ENCODE data around the gene FGGY. TPM values are rescaled to one million over a fixed set of nuclear protein-coding genes. Genes with fewer than 3 reads are reported as not detected.

The FGGY gene
- total and polyA plus RNA-seq, 7 experiments from 2014 or later: 2.5 to 15.2 (median 11.2) TPM

DNA sequence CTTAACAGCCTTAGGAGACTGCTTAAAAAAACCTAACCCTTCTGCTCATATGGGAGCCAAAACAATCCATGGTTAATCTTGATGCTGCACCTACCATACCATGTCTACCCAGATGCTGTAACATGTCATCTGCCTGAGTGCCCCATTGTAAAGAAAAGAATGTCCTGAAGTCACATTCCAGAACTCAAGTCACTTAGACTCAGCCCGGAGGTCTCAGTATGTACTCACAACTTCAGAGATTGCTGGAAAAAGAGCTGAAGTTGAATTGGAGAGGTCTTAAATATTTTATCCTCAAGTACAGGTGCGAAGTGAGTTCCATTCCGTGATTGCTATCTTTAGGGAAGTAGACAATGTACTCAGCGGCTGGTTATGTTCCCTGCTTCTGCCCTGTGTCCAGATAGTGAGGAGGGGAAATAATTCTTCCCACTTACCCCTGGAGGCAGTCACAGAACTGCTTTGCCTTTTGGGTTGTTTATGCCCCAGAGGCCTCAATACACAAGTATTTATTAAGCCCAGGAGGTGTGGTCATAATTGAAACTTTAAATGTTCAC is 460.4 kb downstream of the FGGY start:
- DNase-seq: no peak
- Mint-ChIP-seq H3K9me3 (no peaks in the 10 kb centered on the region), H3K27me3 (no peaks in the 10 kb centered on the region), H3K4me3 (no peak overlapping the region), H3K36me3 (no peaks in the 10 kb centered on the region), H3K4me1 (peaks cover 0 to 8% (median 4%) of the 10 kb centered on the region in 7 donors), H3K27ac (no peak overlapping the region)
- ChIA-PET POLR2A (no interaction called here), CTCF (interaction anchor here (0.6 to 1.2 kb wide), 2 partner anchors 995 to 1018 kb away, joined by 3 to 5 read pairs; no protein-coding TSS in a partner anchor)
- H3K27ac ChIP-seq (ENCODE audit: low read depth, low read length): no peak overlapping the region
- no peaks in the 10 kb centered on the region for H3K36me3 ChIP-seq (ENCODE audit: control insufficient read depth in 2 of 3, insufficient read depth in 3 of 3, low read length in 3 of 3)
- no peak for ATAC-seq
- no peaks in the 10 kb centered on the region for H3K4me1 ChIP-seq (ENCODE audit: control insufficient read depth in 2 of 2, insufficient read depth in 2 of 2, low read length in 2 of 2)
- intact Hi-C loops (cut with micrococcal nuclease): loop anchor here in 1 of 2 donors (5.0 kb wide), 2 partner anchors 1105 to 1710 kb away; no protein-coding TSS in a partner anchor
- H3K27me3 ChIP-seq (ENCODE audit: control insufficient read depth in 2 of 2, insufficient read depth in 2 of 2, low read length in 2 of 2): no peaks in the 10 kb centered on the region
- no peaks in the 10 kb centered on the region for H3K9me3 ChIP-seq (ENCODE audit: control insufficient read depth in 2 of 3, low read length in 3 of 3)
- no peak overlapping the region for H3K4me3 ChIP-seq (ENCODE audit: low read length)

GRCh38 chr1:59759156-59759925 is 462.4 kb downstream of the FGGY start:
- Histone ChIP-seq H3K27me3 (ENCODE audit: control insufficient read depth in 2 of 2, insufficient read depth in 2 of 2, low read length in 2 of 2) (no peaks in the 10 kb centered on the region), H3K27ac (ENCODE audit: low read depth, low read length) (no peak overlapping the region), H3K4me1 (ENCODE audit: control insufficient read depth in 2 of 2, insufficient read depth in 2 of 2, low read length in 2 of 2) (no peaks in the 10 kb centered on the region), H3K36me3 (ENCODE audit: control insufficient read depth in 2 of 3, insufficient read depth in 3 of 3, low read length in 3 of 3) (no peaks in the 10 kb centered on the region), H3K9me3 (ENCODE audit: control insufficient read depth in 2 of 3, low read length in 3 of 3) (no peaks in the 10 kb centered on the region), H3K4me3 (ENCODE audit: low read length) (no peak overlapping the region)
- peaks cover 0 to 8% (median 4%) of the 10 kb centered on the region in 7 donors for H3K4me1 Mint-ChIP-seq
- H3K4me3 Mint-ChIP-seq: peak overlapping the region in 7 of 10 donors; percentile 9 to 64 (median 37)
- POLR2A ChIA-PET: no interaction called here
- CTCF ChIA-PET: interaction anchor here (0.6 to 1.3 kb wide), 13 partner anchors 12 to 1243 kb away, joined by 3 to 12 read pairs (median 3); partner anchors contain the start of gene OMA1
- no peaks in the 10 kb centered on the region for H3K9me3 Mint-ChIP-seq
- peak; percentile 46 to 76 (median 64) for DNase-seq
- H3K27me3 Mint-ChIP-seq: no peaks in the 10 kb centered on the region
- H3K27ac Mint-ChIP-seq: peak overlapping the region in 2 of 9 donors; percentile 24 to 32
- no peaks in the 10 kb centered on the region for H3K36me3 Mint-ChIP-seq
- intact Hi-C loops (cut with micrococcal nuclease): loop anchor here (1.0 to 5.0 kb wide), 9 partner anchors 60 to 1712 kb away; partner anchors contain the start of gene OMA1 (in 1 of the 2)
- peak; percentile 95 for ATAC-seq

- intact Hi-C loops (cut with micrococcal nuclease): no loop called here
- Histone ChIP-seq H3K27me3 (ENCODE audit: control insufficient read depth in 2 of 2, insufficient read depth in 2 of 2, low read length in 2 of 2) (no peaks in the 10 kb centered on the region), H3K4me3 (ENCODE audit: low read length) (no peak overlapping the region), H3K9me3 (ENCODE audit: control insufficient read depth in 2 of 3, low read length in 3 of 3) (no peaks in the 10 kb centered on the region), H3K27ac (ENCODE audit: low read depth, low read length) (no peak overlapping the region), H3K4me1 (ENCODE audit: control insufficient read depth in 2 of 2, insufficient read depth in 2 of 2, low read length in 2 of 2) (no peaks in the 10 kb centered on the region), H3K36me3 (ENCODE audit: control insufficient read depth in 2 of 3, insufficient read depth in 3 of 3, low read length in 3 of 3) (no peaks in the 10 kb centered on the region)
- DNase-seq (no peak), ATAC-seq (no peak)
- ChIA-PET CTCF (interaction anchor here (0.9 to 2.1 kb wide), 4 partner anchors 9 to 1022 kb away, joined by 3 to 6 read pairs (median 4); no protein-coding TSS in a partner anchor), POLR2A (no interaction called here)
- Mint-ChIP-seq H3K4me1 (peaks cover 0 to 8% (median 4%) of the 10 kb centered on the region in 7 donors), H3K27ac (peak overlapping the region in 1 of 9 donors; percentile 44), H3K4me3 (no peak overlapping the region), H3K27me3 (no peaks in the 10 kb centered on the region), H3K9me3 (no peaks in the 10 kb centered on the region), H3K36me3 (no peaks in the 10 kb centered on the region)
Observed at GRCh38 chr1:59761443-59761842, 464.5 kb downstream of the FGGY start.

- H3K27ac Mint-ChIP-seq: no peak overlapping the region
- H3K9me3 Mint-ChIP-seq: no peaks in the 10 kb centered on the region
- H3K4me1 Mint-ChIP-seq: peaks cover 0 to 8% (median 4%) of the 10 kb centered on the region in 7 donors
- no peak for ATAC-seq
- ChIA-PET CTCF (no interaction called here), POLR2A (no interaction called here)
- Histone ChIP-seq H3K9me3 (ENCODE audit: control insufficient read depth in 2 of 3, low read length in 3 of 3) (no peaks in the 10 kb centered on the region), H3K4me1 (ENCODE audit: control insufficient read depth in 2 of 2, insufficient read depth in 2 of 2, low read length in 2 of 2) (no peaks in the 10 kb centered on the region), H3K27ac (ENCODE audit: low read depth, low read length) (no peak overlapping the region), H3K27me3 (ENCODE audit: control insufficient read depth in 2 of 2, insufficient read depth in 2 of 2, low read length in 2 of 2) (no peaks in the 10 kb centered on the region), H3K4me3 (ENCODE audit: low read length) (no peak overlapping the region), H3K36me3 (ENCODE audit: control insufficient read depth in 2 of 3, insufficient read depth in 3 of 3, low read length in 3 of 3) (no peaks in the 10 kb centered on the region)
- no peaks in the 10 kb centered on the region for H3K36me3 Mint-ChIP-seq
- no peak overlapping the region for H3K4me3 Mint-ChIP-seq
- intact Hi-C loops (cut with micrococcal nuclease): no loop called here
- H3K27me3 Mint-ChIP-seq: no peaks in the 10 kb centered on the region
- DNase-seq: no peak
Observed at GRCh38 chr1:59763418-59763817, 466.5 kb downstream of the FGGY start.

DNA sequence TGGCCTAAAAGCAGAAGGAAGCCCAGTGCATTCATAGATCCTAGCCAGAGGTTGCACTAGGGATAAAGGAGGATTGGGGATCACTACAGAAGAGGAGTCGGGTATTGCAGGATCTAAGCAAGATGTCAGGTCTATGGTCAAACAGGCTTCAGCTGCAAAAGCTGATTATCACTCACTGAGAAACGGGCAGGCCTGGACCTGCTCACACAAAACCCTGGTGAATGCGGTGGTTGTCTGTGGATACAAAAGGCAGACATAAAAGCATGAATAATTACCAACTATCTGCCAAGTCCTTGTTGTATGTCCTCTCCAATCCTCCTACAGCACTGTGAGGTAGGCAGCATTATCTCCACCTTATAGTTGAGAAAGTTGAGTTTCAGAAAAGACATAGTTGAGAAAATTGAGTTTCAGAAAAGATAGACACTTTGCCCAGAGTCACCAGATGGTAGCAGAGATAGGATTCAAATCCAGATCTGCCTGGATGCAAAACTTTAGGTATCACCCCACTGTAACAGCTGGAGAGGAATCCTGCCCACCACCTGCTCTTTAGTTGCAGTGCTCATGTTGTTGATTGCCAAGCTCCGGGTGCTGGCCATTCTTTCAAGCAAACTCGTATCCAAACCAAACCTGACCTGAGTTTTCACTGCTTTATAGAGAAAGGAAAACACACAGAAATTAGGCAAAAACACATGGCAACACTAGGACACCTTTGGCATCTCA is 468.3 kb downstream of the FGGY start:
- Mint-ChIP-seq H3K27ac (no peak overlapping the region), H3K9me3 (no peaks in the 10 kb centered on the region), H3K4me1 (peaks cover 0 to 3% (median 0%) of the 10 kb centered on the region in 7 donors), H3K4me3 (peak overlapping the region in 1 of 10 donors; percentile 40), H3K36me3 (no peaks in the 10 kb centered on the region), H3K27me3 (no peaks in the 10 kb centered on the region)
- no peaks in the 10 kb centered on the region for H3K9me3 ChIP-seq (ENCODE audit: control insufficient read depth in 2 of 3, low read length in 3 of 3)
- CTCF ChIA-PET: interaction anchor here (1.7 kb wide), 1 partner anchor 1024 kb away, joined by 3 read pairs; no protein-coding TSS in a partner anchor
- H3K27ac ChIP-seq (ENCODE audit: low read depth, low read length): no peak overlapping the region
- H3K36me3 ChIP-seq (ENCODE audit: control insufficient read depth in 2 of 3, insufficient read depth in 3 of 3, low read length in 3 of 3): no peaks in the 10 kb centered on the region
- DNase-seq (no peak), ATAC-seq (no peak)
- no peak overlapping the region for H3K4me3 ChIP-seq (ENCODE audit: low read length)
- no peaks in the 10 kb centered on the region for H3K27me3 ChIP-seq (ENCODE audit: control insufficient read depth in 2 of 2, insufficient read depth in 2 of 2, low read length in 2 of 2)
- POLR2A ChIA-PET: no interaction called here
- H3K4me1 ChIP-seq (ENCODE audit: control insufficient read depth in 2 of 2, insufficient read depth in 2 of 2, low read length in 2 of 2): no peaks in the 10 kb centered on the region
- intact Hi-C loops (cut with micrococcal nuclease): no loop called here

DNA sequence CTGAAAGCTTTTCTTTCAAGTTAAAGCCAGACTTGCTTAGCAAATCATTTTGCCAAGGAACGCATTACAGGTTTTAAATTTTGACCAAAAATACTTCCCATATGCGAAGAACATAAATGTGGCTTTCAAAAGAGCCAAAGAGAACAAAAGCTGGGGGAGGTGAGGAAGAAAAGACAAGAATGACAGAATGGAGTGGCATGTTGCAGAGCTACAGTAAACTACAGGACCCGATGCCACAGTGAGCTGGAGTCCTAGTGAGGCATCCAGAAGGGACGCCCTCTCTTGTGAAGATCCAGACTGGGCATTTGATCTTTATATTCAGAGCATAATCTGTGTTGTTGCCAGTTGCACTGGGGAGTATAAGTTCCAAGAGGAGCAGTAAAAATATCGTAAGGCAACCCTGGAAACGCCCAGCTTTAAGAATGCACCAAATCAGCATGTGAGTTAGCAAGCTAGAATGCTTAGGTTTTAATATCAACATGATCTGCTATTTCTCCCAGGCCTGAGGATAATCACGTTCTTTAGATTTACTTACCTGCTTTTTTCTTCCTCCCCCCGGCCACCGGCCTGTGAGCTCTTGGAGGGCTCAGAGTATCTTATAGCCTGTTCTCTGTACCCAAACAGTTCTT is 469.4 kb downstream of the FGGY start:
- Histone ChIP-seq H3K27me3 (ENCODE audit: control insufficient read depth in 2 of 2, insufficient read depth in 2 of 2, low read length in 2 of 2) (no peaks in the 10 kb centered on the region), H3K36me3 (ENCODE audit: control insufficient read depth in 2 of 3, insufficient read depth in 3 of 3, low read length in 3 of 3) (no peaks in the 10 kb centered on the region), H3K4me3 (ENCODE audit: low read length) (no peak overlapping the region), H3K27ac (ENCODE audit: low read depth, low read length) (no peak overlapping the region), H3K9me3 (ENCODE audit: control insufficient read depth in 2 of 3, low read length in 3 of 3) (no peaks in the 10 kb centered on the region), H3K4me1 (ENCODE audit: control insufficient read depth in 2 of 2, insufficient read depth in 2 of 2, low read length in 2 of 2) (no peaks in the 10 kb centered on the region)
- no peak overlapping the region for H3K4me3 Mint-ChIP-seq
- no peak for ATAC-seq
- no peak for DNase-seq
- H3K27ac Mint-ChIP-seq: no peak overlapping the region
- no peaks in the 10 kb centered on the region for H3K36me3 Mint-ChIP-seq
- H3K4me1 Mint-ChIP-seq: peaks cover 0 to 3% (median 0%) of the 10 kb centered on the region in 7 donors
- no peaks in the 10 kb centered on the region for H3K9me3 Mint-ChIP-seq
- ChIA-PET POLR2A (no interaction called here), CTCF (interaction anchor here (1.7 kb wide), 1 partner anchor 1025 kb away, joined by 3 read pairs; no protein-coding TSS in a partner anchor)
- H3K27me3 Mint-ChIP-seq: peaks cover 0 to under 1% (median 0%) of the 10 kb centered on the region in 5 donors
- intact Hi-C loops (cut with micrococcal nuclease): no loop called here
